K562 (cell line): ENCODE results near the gene S100A3. TPM values are rescaled to one million over a fixed set of nuclear protein-coding genes. Genes with fewer than 3 reads are reported as not detected.
A peak's percentile ranks its signal among the peaks of the same experiment; 100 is the strongest.

Source experiments
- BRD4 ChIP-seq: fragments of 200-600 bp; sonication (generic); IDR thresholded peaks from 2 replicates; pipeline ENCODE4 v1.6.1; 2017; ENCODE audit warnings: inconsistent platforms
- CAMTA2 ChIP-seq: fragments of 250-450 bp; sonication (Bioruptor Pico); conservative IDR thresholded peaks from 2 replicates; pipeline ENCODE4 v1.5.1; 2022
- CBX2 ChIP-seq: fragments of 200-600 bp; sonication (generic); IDR thresholded peaks from one replicate; pipeline ENCODE4 v1.6.1; 2012; ENCODE audit warnings: mild to moderate bottlenecking, low read length, inconsistent platforms; ENCODE audit not compliant: insufficient read depth, poor library complexity, severe bottlenecking
- DPF2 ChIP-seq: fragments of 450-650 bp; IDR thresholded peaks from 2 replicates; pipeline ENCODE4 v1.6.1; 2016
- E2F5 ChIP-seq: sonication (generic); formaldehyde crosslinking; IDR thresholded peaks from 2 replicates; pipeline ENCODE4 v1.8.0; 2022; ENCODE audit warnings: mild to moderate bottlenecking, missing genetic modification reagents
- E2F8 ChIP-seq: fragments of 450-650 bp; IDR thresholded peaks from 2 replicates; pipeline ENCODE4 v1.7.1; 2018; ENCODE audit warnings: mild to moderate bottlenecking, low read depth; ENCODE audit not compliant: partially characterized antibody
- MEF2D ChIP-seq: conservative IDR thresholded peaks from 2 replicates; pipeline ENCODE4 v1.6.1; 2016; ENCODE audit warnings: low read depth, missing genetic modification characterization, missing compliant biosample characterization
- MYBL2 ChIP-seq, 2 experiments: fragments of 450-650 bp in 1 of 2; sonication (generic) in 1 of 2; formaldehyde crosslinking in 1 of 2; IDR thresholded peaks; 2 replicates each; pipeline versions ENCODE4 v1.6.1 to v1.8.1; 2017 to 2022; ENCODE audit warnings: borderline replicate concordance in 1 of 2, inconsistent platforms in 1 of 2, low read depth in 1 of 2, mild to moderate bottlenecking in 1 of 2, missing genetic modification reagents in 1 of 2, moderate library complexity in 1 of 2
- MYNN ChIP-seq, 2 experiments: sonication (generic); formaldehyde crosslinking in 1 of 2; IDR thresholded peaks; 2 replicates each; pipeline versions ENCODE4 v1.5.0 to v1.6.1; 2016 to 2020; ENCODE audit warnings: antibody characterized with exemption in 1 of 2, missing genetic modification reagents in 1 of 2
- NFE2 ChIP-seq: IDR thresholded peaks from 2 replicates; pipeline ENCODE4 v1.6.1; 2014; ENCODE audit warnings: antibody characterized with exemption, low read depth
- NFE2L1 ChIP-seq: fragments of 450-650 bp; IDR thresholded peaks from 2 replicates; pipeline ENCODE4 v1.6.1; 2016; ENCODE audit warnings: missing genetic modification characterization, low read depth, mild to moderate bottlenecking, missing compliant biosample characterization, moderate library complexity, borderline replicate concordance
- NFIC ChIP-seq: fragments of 450-650 bp; IDR thresholded peaks from 2 replicates; pipeline ENCODE4 v1.6.1; 2017; ENCODE audit warnings: mild to moderate bottlenecking, inconsistent platforms
- POLR2A ChIP-seq: fragments of 450-650 bp; conservative IDR thresholded peaks from 2 replicates; pipeline ENCODE4 v1.6.1; 2016
- POLR3G ChIP-seq: IDR thresholded peaks from 2 replicates; pipeline ENCODE4 v1.6.1; 2011; ENCODE audit not compliant: insufficient read length, insufficient replicate concordance; ENCODE audit errors: extremely low read depth
- RBFOX2 ChIP-seq: fragments of 200-400 bp; formaldehyde crosslinking; IDR thresholded peaks from 2 replicates; pipeline ENCODE4 v1.6.1; 2017; ENCODE audit warnings: low read depth, mild to moderate bottlenecking, low read length, moderate library complexity
- SETDB1 ChIP-seq: IDR thresholded peaks from one replicate; pipeline ENCODE4 v1.6.1; 2012; ENCODE audit warnings: low read length, control low read depth, inconsistent platforms
- SMARCA4 ChIP-seq: fragments of 450-650 bp; IDR thresholded peaks from 2 replicates; pipeline ENCODE4 v1.6.1; 2016
- SRSF1 ChIP-seq: fragments of 200-400 bp; formaldehyde crosslinking; IDR thresholded peaks from 2 replicates; pipeline ENCODE4 v1.6.1; 2017; ENCODE audit warnings: mild to moderate bottlenecking, low read depth, low read length, moderate library complexity
- TBP ChIP-seq: optimal IDR thresholded peaks from 2 replicates; pipeline ENCODE3; 2011; ENCODE audit warnings: low read depth, low read length, improper control_type of control experiment
- ZBTB17 ChIP-seq: fragments of 450-650 bp; formaldehyde crosslinking; IDR thresholded peaks from 2 replicates; pipeline ENCODE4 v1.4.0; 2020; ENCODE audit warnings: mild to moderate bottlenecking
- ZFP1 ChIP-seq: fragments of 450-650 bp; formaldehyde crosslinking; IDR thresholded peaks from 2 replicates; pipeline ENCODE4 v1.4.0; 2020; ENCODE audit warnings: mild to moderate bottlenecking, mixed read lengths
- ZNF12 ChIP-seq: sonication (generic); formaldehyde crosslinking; IDR thresholded peaks from 2 replicates; pipeline ENCODE4 v1.4.0; 2020; ENCODE audit warnings: mild to moderate bottlenecking, missing genetic modification reagents
- ZNF175 ChIP-seq: fragments of 200-800 bp; sonication (Bioruptor generic); IDR thresholded peaks from 2 replicates; pipeline ENCODE4 v1.6.1; 2016; ENCODE audit warnings: low read depth, mild to moderate bottlenecking, missing genetic modification characterization, missing compliant biosample characterization
- polyA plus RNA-seq, 8 experiments: library from polyadenylated mRNA; depleted of rRNA in 4 of 8; stranded (reverse) in 5 of 8; unstranded in 3 of 8; fragments of >200 nt; fragmentation: Nextera tagmentation in 2 of 8; fragmentation: Illumina TruSeq in 1 of 8; extraction: Ambion mirVana in 2 of 8; extraction: Trizol in 1 of 8; gene quantifications; 2 replicates each; pipeline versions ENCODE4 v1.2.1 to v1.2.3, GENCODE V29; 2011 to 2014; ENCODE audit warnings: inconsistent platforms in 1 of 8, missing spikeins in 1 of 8
- total RNA-seq, 7 experiments: library from RNA; depleted of rRNA in 6 of 7; stranded (reverse); fragments of >200 nt in 6 of 7; fragmentation: Illumina TruSeq in 2 of 7; extraction: Trizol in 2 of 7; gene quantifications; 2 replicates each; pipeline versions ENCODE4 v1.2.1 to v1.2.3, GENCODE V29; 2011 to 2021; ENCODE audit warnings: low replicate concordance in 1 of 7
- TF ChIP-seq, protein P1 (sequence below): fragments of 450-650 bp; formaldehyde crosslinking; IDR thresholded peaks from 2 replicates; pipeline ENCODE4 v1.4.0; 2022; ENCODE audit warnings: missing genetic modification characterization

S100A3 gene
- total and polyA plus RNA-seq, 9 of the 15 experiments (the other 6 are each of a cell fraction or from before 2014, with no cell fraction given): 0.08 to 1.7 (median 0.18) TPM; not detected in 4

DNA sequence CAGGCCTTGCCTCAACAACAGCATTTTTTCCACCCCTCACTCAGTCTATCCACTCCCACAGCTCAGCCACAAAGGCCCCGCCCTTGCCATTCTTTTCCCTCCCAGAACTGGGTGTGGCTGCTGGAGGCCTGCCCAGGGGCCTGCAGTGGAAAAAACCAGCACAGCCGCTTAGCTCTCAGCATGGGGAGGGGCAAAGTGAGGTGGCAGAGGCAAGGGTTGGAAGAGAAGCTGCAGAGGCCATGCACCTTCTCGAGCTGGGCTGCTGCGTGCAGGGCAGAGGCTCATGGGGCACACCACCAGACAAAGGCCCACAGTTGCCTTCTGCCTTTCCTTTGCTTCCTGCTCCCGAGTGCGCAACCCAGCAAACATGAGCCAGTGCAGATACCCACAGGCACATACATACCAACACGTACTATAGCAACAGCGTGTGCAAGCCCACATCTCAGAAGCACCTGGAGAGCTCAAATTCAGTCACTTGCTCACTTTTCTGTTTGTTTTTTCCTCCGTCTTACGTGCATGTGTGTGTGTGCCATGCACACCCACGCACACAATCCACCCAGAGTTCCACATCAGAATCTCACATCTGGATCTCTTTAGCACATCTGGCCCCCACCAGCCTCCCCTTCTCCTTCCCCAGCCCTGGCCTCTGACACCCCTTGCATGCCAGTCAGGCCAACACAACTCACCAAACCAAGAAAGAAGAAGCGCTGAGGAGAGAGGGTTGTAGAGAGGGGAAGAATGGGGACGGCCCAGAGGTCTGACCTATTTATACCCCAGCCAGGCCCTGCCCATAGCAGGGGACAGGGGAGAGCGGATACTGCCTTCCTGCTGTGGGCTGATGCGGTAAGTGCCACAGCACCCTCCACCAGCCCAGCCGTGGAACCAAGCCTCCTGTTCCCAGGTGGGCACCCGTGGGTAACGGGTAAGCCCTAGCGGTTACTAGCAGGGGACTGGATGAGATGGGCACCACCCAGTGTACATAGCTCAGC is 3.7 kb downstream of the S100A3 start, which contains the start of gene S100A4 (continued):
- TF ChIP-seq E2F8 (no peak), RBFOX2 (peak; percentile 50), POLR2A (no peak), NFE2L1 (tag) (no peak), ZNF12 (CRISPR knock-in tag) (0 out of 2 replicates have a peak, but pooled peaks have one; percentile 51), SETDB1 (no peak), SMARCA4 (no peak; the same call in 1 of the 2 replicates), E2F5 (no peak), SRSF1 (no peak), CAMTA2 (CRISPR knock-in tag) (no peak), DPF2 (peak; percentile 43; the same call in 1 of the 2 replicates), ZBTB17 (CRISPR knock-in tag) (no peak), MYBL2 (IDR thresholded peaks at IDR 0.05; ENCODE audit: low read depth) (no peak), MYBL2 (CRISPR knock-in tag; IDR thresholded peaks at IDR 0.05; ENCODE audit: borderline replicate concordance) (no peak), CBX2 (no peak), NFE2 (0 out of 2 replicates have a peak, but pooled peaks have one; percentile 10), NFIC (peak; percentile 76), ZNF175 (CRISPR knock-in tag) (no peak), MEF2D (no peak), BRD4 (no peak), MYNN (IDR thresholded peaks at IDR 0.05) (peak; percentile 51), MYNN (CRISPR knock-in tag; IDR thresholded peaks at IDR 0.05) (no peak), TBP (peak; percentile 47), POLR3G (no peak), ZFP1 (CRISPR knock-in tag) (no peak)
- TF ChIP-seq, protein P1, sequence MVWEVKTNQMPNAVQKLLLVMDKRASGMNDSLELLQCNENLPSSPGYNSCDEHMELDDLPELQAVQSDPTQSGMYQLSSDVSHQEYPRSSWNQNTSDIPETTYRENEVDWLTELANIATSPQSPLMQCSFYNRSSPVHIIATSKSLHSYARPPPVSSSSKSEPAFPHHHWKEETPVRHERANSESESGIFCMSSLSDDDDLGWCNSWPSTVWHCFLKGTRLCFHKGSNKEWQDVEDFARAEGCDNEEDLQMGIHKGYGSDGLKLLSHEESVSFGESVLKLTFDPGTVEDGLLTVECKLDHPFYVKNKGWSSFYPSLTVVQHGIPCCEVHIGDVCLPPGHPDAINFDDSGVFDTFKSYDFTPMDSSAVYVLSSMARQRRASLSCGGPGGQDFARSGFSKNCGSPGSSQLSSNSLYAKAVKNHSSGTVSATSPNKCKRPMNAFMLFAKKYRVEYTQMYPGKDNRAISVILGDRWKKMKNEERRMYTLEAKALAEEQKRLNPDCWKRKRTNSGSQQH (CRISPR knock-in tag): 0 out of 2 replicates have a peak, but pooled peaks have one; percentile 47
